Left lung (tissue), 10 donors: ENCODE measurements around the gene IP6K1. TPM values are rescaled to one million over a fixed set of nuclear protein-coding genes. Genes with fewer than 3 reads are reported as not detected.
"Not testable (repeated sequence)": the region's sequence is repeated elsewhere in the genome, so short reads cannot be mapped to it uniquely, and the experiment has no call there.

Experiments used
- ATAC-seq: fragments of 200-7000 bp; cut with Tn5 transposase; one replicate; pipeline ENCODE4 v1.9.1; 2020; ENCODE audit warnings: moderate library complexity
- DNase-seq, 4 donors: peaks; one replicate each; pipeline ENCODE4 v3.0.0-alpha.2; 2013 to 2020
- H3K27ac ChIP-seq, 2 donors: fragments of 200-600 bp; sonication (generic) in 1 of 2; one replicate each; pipeline versions ENCODE4 v1.5.0 to v1.8.0; 2020 to 2021
- H3K27me3 ChIP-seq, 2 donors: fragments of 200-600 bp; sonication (generic) in 1 of 2; one replicate each; pipeline versions ENCODE4 v1.5.0 to v1.8.0; 2020 to 2021
- H3K36me3 ChIP-seq, 2 donors: fragments of 200-600 bp; sonication (generic) in 1 of 2; one replicate each; pipeline versions ENCODE4 v1.5.0 to v1.8.0; 2020 to 2021
- H3K4me1 ChIP-seq, 2 donors: fragments of 200-600 bp; one replicate each; pipeline ENCODE4 v1.8.0; 2021
- H3K4me3 ChIP-seq, 2 donors: fragments of 200-600 bp; sonication (generic) in 1 of 2; one replicate each; pipeline versions ENCODE4 v1.5.0 to v1.8.0; 2020 to 2021; ENCODE audit warnings: mild to moderate bottlenecking in 1 of 2
- H3K9me3 ChIP-seq, 2 donors: fragments of 200-600 bp; sonication (generic) in 1 of 2; one replicate each; pipeline versions ENCODE4 v1.5.0 to v1.8.0; 2020 to 2021
- CTCF ChIP-seq, 2 donors: fragments of 200-600 bp; sonication (generic) in 1 of 2; IDR thresholded peaks; one replicate each; pipeline versions ENCODE4 v1.5.0 to v1.8.0; 2021; ENCODE audit warnings: antibody characterized with exemption in 2 of 2
- intact Hi-C, 2 donors: fragments of 100-400 bp; cut with DNase I; formaldehyde crosslinking; loops; one replicate each; pipeline versions ENCODE4 v1.11.2 to v1.14.2; 2022
- polyA plus RNA-seq, 6 donors: library from polyadenylated mRNA; unstranded; fragments of 120-200 nt; gene quantifications; one replicate each; pipeline ENCODE4 v1.2.1, GENCODE V29; 2013; ENCODE audit not compliant: insufficient read length in 6 of 6
- total RNA-seq, 2 donors: library from RNA; stranded (reverse); fragmentation: NEBNext Ultra II Directional; extraction: Animal tissue kit (Norgen Biotek cat#: 25700); gene quantifications; one replicate each; pipeline ENCODE4 v1.2.1, GENCODE V29; 2021
- donor health status: DM: no; HTN: yes; CAD: no.
- donor health status: DM: no; HTN: no; CAD: no.

Gene IP6K1
- total and polyA plus RNA-seq, 8 donors, result 31.8 to 51.2 (median 44.7) TPM

DNA sequence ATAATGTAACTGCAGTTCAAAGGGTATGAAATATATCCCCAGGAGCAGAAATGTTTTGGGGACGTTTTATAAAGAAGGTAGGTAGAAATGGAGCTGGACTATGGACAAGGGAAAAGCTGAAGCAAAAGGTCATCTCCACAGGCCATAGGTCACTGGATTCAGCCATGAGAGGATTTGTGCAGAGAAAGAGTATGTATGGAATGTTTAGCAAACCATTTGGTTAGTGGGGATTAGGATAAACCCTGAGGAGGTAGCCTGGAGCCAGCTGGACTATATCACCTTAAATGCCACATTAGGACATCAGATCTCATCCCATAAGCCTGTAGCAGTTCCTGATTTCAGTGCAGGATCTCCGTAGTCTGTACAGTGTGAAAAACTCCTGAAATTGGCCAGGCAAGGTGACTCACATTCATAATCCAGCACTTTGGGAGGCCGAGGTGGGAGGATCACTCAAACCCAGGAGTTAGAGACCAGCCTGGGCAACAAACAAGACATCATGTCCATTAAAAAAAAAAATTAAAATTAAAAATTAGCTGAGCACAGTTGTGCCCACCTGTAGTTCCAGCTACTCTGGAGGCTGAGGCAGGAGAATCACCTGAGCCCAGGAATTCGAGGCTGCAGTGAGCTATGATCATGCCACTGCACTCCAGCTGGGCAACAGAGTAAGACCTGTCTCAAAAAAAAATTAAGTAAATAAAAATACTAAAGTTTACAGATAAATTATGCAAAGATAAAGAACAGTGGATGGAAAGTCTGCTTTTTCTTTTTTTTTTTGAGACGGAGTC, 4.7 kb downstream of the IP6K1 start:
- no peak for DNase-seq

GRCh38 chr3:49780975-49781365, 5.4 kb downstream of the IP6K1 start:
- H3K4me3 ChIP-seq, H3K27me3 ChIP-seq, intact Hi-C loops, H3K9me3 ChIP-seq, H3K27ac ChIP-seq, DNase-seq: not testable (repeated sequence)
- ATAC-seq, result peak; percentile 19
- Histone ChIP-seq H3K4me1 (peaks cover 10 to 49% of the 10 kb centered on the region in 2 donors), H3K36me3 (peaks cover 0 to 48% of the 10 kb centered on the region in 2 donors)

More for the DNA sequence above, 4.7 kb downstream of the IP6K1 start:
- Histone ChIP-seq H3K9me3 (no peaks in the 10 kb centered on the region), H3K4me3 (no peak overlapping the region), H3K27ac (no peak overlapping the region), H3K27me3 (no peaks in the 10 kb centered on the region), H3K4me1 (peaks cover 10 to 49% of the 10 kb centered on the region in 2 donors), H3K36me3 (peaks cover 0 to 41% of the 10 kb centered on the region in 2 donors)
- no peak for ATAC-seq
- TF ChIP-seq CTCF (IDR thresholded peaks at IDR 0.05), result no peak
- intact Hi-C loops, result no loop called here

DNA sequence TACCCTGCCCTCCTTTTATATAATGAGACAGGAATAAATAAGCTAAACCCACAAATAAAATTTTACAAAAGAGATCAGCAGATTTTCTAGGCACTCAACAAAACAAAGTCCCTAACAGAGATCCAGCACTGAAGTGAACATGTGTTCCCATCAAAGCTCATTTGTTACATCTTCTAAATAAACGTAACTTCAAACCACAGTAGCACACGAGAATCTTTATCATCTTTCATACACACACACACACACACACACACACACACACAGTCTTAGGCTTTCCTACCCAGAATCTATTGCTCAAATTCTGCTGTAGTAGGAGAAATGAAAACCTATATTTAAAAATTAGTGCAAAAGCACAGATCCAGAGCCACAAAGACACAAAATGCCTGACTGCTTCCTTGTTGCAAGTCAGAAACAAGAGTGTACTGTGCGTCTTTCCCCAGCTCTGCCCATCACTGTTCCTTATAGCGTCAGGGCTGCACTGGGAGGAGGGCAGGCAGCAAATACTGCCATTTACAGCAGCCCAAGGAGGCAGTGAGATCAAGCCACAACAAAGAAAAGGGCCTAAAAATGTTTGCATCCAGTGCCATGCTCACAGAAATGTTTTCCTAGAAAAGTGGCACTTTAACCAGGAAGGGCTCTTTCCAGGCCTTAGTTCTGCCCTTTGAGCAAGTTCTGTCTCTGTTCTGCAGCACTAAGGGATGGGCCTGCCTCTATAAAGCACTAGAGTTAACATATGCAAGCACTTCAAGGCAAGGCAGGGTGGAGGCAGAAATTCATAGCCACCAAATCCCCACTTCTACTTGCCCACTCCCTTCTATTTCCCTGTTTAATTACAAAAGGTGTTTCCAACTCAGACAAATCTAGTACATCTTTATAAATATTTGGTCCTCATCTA, 6.0 kb downstream of the IP6K1 start:
- H3K4me1 ChIP-seq, result peaks cover 8 to 44% of the 10 kb centered on the region in 2 donors
- ATAC-seq (peak; percentile 77), DNase-seq (no peak)
- no peak for TF ChIP-seq CTCF (IDR thresholded peaks at IDR 0.05)
- H3K27ac ChIP-seq, result no peak overlapping the region
- no peak overlapping the region for H3K4me3 ChIP-seq
- H3K36me3 ChIP-seq, result peaks cover 0 to 51% of the 10 kb centered on the region in 2 donors
- H3K27me3 ChIP-seq, result no peaks in the 10 kb centered on the region
- intact Hi-C loops, result no loop called here
- H3K9me3 ChIP-seq, result no peaks in the 10 kb centered on the region

- H3K4me3 ChIP-seq, result no peak overlapping the region
- ATAC-seq (no peak), DNase-seq (no peak)
- H3K4me1 ChIP-seq, result peaks cover under 1 to 36% of the 10 kb centered on the region in 2 donors
- intact Hi-C loops, result no loop called here
- TF ChIP-seq CTCF (IDR thresholded peaks at IDR 0.05), result no peak
- H3K9me3 ChIP-seq, result no peaks in the 10 kb centered on the region
- peaks cover 0 to 51% of the 10 kb centered on the region in 2 donors for H3K36me3 ChIP-seq
- no peak overlapping the region for H3K27ac ChIP-seq
- no peaks in the 10 kb centered on the region for H3K27me3 ChIP-seq
Measured at GRCh38 chr3:49779358-49780079, 6.8 kb downstream of the IP6K1 start.

GRCh38 chr3:49776101-49776500, 10.2 kb downstream of the IP6K1 start:
- H3K4me3 ChIP-seq, H3K9me3 ChIP-seq, ATAC-seq, H3K27ac ChIP-seq, DNase-seq, intact Hi-C loops, H3K27me3 ChIP-seq: not testable (repeated sequence)
- H3K4me1 ChIP-seq, result peaks cover 0 to 22% of the 10 kb centered on the region in 2 donors
- H3K36me3 ChIP-seq, result peaks cover 0 to 24% of the 10 kb centered on the region in 2 donors
